OCI-LY3 (cell line): ENCODE results near the gene PPP3R1.

Source experiments
- EZH2phosphoT487 ChIP-seq: fragments of 200-600 bp; shearing (Covaris generic); IDR thresholded peaks from 2 replicates; pipeline ENCODE4 v1.6.1; 2018; ENCODE audit warnings: antibody characterized with exemption, mixed run types, low read depth
- TF ChIP-seq, protein P1 (sequence below): fragments of 200-600, 300-600 bp; sonication (generic); IDR thresholded peaks from 2 replicates; pipeline ENCODE4 v1.5.1; 2014; ENCODE audit warnings: antibody characterized with exemption, low read length, low read depth

DNA sequence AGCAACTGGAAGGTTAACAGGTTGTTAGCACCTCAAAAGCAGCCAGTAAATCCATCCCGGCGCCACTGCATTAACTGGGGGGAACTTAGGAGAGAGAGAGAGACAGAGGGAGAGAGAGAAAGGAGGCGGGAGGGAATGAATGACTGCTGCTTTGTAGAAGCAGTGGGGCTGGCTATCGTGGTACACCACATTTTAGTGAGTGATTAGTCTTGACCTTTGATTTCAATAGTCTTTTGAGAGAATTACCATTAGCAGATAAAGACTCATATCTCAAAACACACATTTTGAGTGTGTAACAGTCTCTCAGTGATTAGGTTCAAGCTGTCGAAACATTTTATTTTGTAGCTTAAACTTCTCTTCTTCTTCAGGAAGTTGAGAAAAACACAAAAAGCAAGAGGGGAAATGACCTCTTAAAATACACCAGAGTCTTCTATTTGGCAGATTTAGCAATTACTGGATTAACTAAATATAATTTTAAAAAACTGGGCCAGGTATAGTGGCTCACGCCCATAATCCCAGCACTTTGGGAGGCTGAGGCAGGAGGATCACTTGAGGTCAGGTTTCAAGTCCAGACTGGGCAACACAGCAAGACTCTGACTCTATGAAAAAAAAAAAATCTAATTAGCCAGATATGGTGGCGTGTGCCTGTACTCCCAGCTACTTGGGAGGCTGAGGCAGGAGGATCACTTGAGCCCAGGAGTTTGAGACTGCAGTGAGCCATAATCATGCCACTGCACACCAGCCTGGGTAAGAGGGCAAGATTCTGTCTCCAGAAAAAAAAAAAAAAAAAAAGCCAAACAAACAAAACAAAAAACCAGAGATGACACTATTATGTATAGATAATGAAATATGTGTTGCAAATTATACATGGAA, 116.6 kb downstream of the PPP3R1 start:
- TF ChIP-seq, protein P1, sequence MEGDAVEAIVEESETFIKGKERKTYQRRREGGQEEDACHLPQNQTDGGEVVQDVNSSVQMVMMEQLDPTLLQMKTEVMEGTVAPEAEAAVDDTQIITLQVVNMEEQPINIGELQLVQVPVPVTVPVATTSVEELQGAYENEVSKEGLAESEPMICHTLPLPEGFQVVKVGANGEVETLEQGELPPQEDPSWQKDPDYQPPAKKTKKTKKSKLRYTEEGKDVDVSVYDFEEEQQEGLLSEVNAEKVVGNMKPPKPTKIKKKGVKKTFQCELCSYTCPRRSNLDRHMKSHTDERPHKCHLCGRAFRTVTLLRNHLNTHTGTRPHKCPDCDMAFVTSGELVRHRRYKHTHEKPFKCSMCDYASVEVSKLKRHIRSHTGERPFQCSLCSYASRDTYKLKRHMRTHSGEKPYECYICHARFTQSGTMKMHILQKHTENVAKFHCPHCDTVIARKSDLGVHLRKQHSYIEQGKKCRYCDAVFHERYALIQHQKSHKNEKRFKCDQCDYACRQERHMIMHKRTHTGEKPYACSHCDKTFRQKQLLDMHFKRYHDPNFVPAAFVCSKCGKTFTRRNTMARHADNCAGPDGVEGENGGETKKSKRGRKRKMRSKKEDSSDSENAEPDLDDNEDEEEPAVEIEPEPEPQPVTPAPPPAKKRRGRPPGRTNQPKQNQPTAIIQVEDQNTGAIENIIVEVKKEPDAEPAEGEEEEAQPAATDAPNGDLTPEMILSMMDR: no peak
- TF ChIP-seq EZH2phosphoT487: no peak
